Measurements from ENCODE around the gene NEDD1. TPM values are rescaled to one million over a fixed set of nuclear protein-coding genes. Genes with fewer than 3 reads are reported as not detected.

The NEDD1 gene
- 10.7 and 15.4 TPM in 2 replicates for total RNA-seq (2014; rRNA removed; shearing (Covaris generic); ENCODE audit: low replicate concordance)

- DNase-seq (ENCODE audit: low read depth) = peak; percentile 78
- in situ Hi-C loops (cut with HindIII; ENCODE audit: low pct_unique_long_range_greater_than_20kb, low sequenced_read_pairs) = no loop called here
Observed at GRCh38 chr12:96906849-96907670, at the start of gene NEDD1. NEDD1 (plus strand) TSS chr12:96907257; CDS start chr12:96909760, 2,503 bp downstream.

GRCh38 chr12:96858162-96858561, 48.9 kb upstream of the NEDD1 start:
- no peak for DNase-seq (ENCODE audit: low read depth)
- in situ Hi-C loops (cut with HindIII; ENCODE audit: low pct_unique_long_range_greater_than_20kb, low sequenced_read_pairs) = no loop called here

DNA sequence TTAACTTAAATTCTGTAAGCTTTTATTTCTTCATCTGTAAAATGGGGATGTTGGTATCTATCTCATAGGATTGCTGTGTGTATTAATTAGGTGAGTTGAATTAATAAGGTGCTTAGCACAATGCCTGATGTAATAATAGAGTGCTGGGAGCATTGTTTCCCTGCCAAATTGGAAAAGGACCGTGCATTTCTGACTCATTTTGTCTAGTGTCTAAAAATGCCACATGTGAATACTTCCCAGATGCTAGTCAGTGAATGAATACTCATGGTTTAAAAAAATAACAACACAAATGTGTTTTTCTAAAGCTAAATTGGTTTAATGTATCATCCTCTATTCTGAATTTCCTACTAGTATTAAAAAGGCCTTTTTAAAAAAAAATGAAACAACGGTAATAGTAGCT, 45.4 kb upstream of the NEDD1 start:
- DNase-seq (ENCODE audit: low read depth) = no peak
- in situ Hi-C loops (cut with HindIII; ENCODE audit: low pct_unique_long_range_greater_than_20kb, low sequenced_read_pairs) = no loop called here

GRCh38 chr12:96862326-96862725, 44.7 kb upstream of the NEDD1 start:
- DNase-seq (ENCODE audit: low read depth) = peak; percentile 5
- in situ Hi-C loops (cut with HindIII; ENCODE audit: low pct_unique_long_range_greater_than_20kb, low sequenced_read_pairs) = no loop called here

GRCh38 chr12:96864335-96864734, 42.7 kb upstream of the NEDD1 start:
- in situ Hi-C loops (cut with HindIII; ENCODE audit: low pct_unique_long_range_greater_than_20kb, low sequenced_read_pairs) = no loop called here
- no peak for DNase-seq (ENCODE audit: low read depth)

DNA sequence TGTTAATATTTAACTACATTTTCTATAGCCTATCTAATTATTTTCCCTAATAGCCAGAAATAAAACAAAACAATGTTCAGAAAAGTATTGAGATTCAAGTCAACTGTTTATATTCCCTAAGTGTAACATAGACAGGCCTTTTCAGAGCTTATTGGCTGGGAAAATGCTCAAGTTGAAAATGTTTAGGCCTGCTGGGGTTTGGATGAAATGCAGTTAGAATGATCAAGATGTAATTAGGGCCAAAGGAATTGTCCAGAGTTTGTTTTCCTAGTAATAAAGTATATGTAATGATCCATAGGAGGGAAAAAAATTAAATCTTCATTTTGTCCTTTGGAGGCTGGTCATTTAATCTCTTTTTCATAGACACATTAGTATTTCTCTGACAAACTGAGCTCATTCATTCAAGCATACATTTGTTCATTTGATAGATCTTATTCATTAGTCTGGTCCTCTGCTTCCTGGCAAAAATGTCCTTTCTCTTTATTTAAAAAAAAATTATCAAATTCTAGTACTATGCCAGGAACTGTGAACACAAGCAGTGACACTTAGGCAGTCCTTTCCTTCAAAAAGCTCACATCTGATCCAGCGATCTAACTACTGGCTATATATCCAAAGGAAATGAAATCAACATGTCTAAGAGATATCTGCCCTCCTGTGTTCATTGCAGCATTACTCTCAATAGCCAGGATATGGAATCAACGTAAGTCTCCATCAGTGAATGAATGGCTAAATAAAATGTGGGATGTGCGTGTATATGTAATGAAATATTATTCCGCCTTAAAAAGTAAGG, 40.1 kb upstream of the NEDD1 start:
- in situ Hi-C loops (cut with HindIII; ENCODE audit: low pct_unique_long_range_greater_than_20kb, low sequenced_read_pairs) = no loop called here
- no peak for DNase-seq (ENCODE audit: low read depth)

- in situ Hi-C loops (cut with HindIII; ENCODE audit: low pct_unique_long_range_greater_than_20kb, low sequenced_read_pairs) = no loop called here
Observed at GRCh38 chr12:96870946-96871345, 36.1 kb upstream of the NEDD1 start.

DNA sequence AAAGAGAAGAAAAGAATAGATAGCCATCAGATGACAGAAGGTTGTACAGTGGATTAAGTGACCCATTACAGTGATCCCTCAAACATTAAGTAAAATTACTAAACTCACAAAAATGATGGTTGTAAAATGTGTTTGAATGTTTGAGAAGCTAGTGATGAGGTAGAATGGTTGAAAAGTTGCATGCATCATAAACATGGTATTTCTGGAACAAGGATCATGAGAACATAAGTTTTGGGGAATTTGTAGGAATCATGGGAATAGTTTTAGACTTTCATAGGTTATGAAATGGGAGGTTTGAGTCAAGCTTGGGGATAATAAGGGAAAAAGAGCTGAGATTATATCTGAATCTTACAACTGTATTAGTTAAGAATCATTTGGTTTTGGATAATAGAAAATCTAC, 34.1 kb upstream of the NEDD1 start:
- in situ Hi-C loops (cut with HindIII; ENCODE audit: low pct_unique_long_range_greater_than_20kb, low sequenced_read_pairs) = no loop called here
- no peak for DNase-seq (ENCODE audit: low read depth)

More at GRCh38 chr12:96870946-96871345, 36.1 kb upstream of the NEDD1 start:
- DNase-seq (ENCODE audit: low read depth) = no peak

GRCh38 chr12:96874211-96874610, 32.8 kb upstream of the NEDD1 start:
- in situ Hi-C loops (cut with HindIII; ENCODE audit: low pct_unique_long_range_greater_than_20kb, low sequenced_read_pairs) = no loop called here

GRCh38 chr12:96876966-96877365, 30.1 kb upstream of the NEDD1 start:
- DNase-seq (ENCODE audit: low read depth) = no peak
- in situ Hi-C loops (cut with HindIII; ENCODE audit: low pct_unique_long_range_greater_than_20kb, low sequenced_read_pairs) = no loop called here

More at GRCh38 chr12:96874211-96874610, 32.8 kb upstream of the NEDD1 start:
- no peak for DNase-seq (ENCODE audit: low read depth)

DNA sequence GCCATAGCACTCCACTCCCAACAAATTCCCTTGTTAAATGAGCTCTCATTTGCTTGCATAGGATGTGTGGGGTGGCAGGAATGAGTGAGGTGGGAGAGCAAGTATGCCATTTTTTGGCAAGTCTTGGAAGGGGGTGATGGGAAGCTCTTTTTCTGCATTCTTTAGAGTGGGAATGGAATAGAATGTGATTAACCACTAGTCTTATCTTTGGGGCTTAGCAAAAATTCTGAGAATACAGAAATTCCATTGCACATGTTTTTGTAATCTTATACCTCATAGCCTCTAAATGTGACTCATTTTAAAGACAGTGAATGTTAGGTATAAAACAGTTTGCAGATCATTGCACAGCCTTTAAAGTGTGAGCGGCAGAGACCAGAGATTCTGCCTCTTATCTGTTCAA, 28.4 kb upstream of the NEDD1 start:
- no peak for DNase-seq (ENCODE audit: low read depth)

DNA sequence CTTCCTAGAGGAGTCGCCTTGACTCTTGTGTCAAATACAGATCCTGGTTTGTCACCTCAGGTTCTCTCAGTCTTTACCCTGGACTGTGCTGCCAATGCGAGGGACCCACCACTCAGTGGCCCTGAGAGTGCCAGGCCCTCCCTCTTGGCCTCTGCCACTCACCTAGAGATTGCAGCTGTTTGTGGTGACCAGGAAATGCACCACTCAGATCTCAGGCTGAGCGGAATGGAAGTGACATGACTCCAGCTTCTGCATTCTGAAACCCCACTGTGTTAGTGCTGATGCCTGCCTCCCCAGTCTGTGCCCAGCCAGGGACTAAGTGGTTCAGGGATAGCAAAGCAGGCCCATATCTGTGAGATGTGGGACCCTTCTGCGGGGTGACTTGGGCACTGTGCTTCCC, 27.8 kb upstream of the NEDD1 start:
- no peak for DNase-seq (ENCODE audit: low read depth)
- in situ Hi-C loops (cut with HindIII; ENCODE audit: low pct_unique_long_range_greater_than_20kb, low sequenced_read_pairs) = no loop called here

More for the DNA sequence above, 28.4 kb upstream of the NEDD1 start:
- in situ Hi-C loops (cut with HindIII; ENCODE audit: low pct_unique_long_range_greater_than_20kb, low sequenced_read_pairs) = no loop called here

DNA sequence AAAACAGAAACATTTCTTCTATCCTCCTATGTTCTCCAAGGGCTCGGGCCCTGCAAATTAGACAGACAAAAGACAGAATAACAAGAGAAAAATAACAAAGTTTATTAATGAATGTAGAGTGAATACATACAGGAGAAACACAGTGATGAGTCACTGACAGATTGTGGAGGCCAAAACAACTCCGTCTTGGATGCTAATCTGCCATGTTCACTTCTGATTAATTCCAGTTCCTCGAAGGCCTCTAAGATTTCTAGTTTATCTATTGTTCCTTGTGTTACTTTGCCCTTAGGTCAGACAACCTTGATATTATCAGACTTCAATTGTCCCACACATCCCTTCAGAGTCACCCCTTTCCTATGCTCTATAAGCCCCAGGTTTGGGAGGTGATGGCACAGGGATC, 26.8 kb upstream of the NEDD1 start:
- in situ Hi-C loops (cut with HindIII; ENCODE audit: low pct_unique_long_range_greater_than_20kb, low sequenced_read_pairs) = no loop called here

DNA sequence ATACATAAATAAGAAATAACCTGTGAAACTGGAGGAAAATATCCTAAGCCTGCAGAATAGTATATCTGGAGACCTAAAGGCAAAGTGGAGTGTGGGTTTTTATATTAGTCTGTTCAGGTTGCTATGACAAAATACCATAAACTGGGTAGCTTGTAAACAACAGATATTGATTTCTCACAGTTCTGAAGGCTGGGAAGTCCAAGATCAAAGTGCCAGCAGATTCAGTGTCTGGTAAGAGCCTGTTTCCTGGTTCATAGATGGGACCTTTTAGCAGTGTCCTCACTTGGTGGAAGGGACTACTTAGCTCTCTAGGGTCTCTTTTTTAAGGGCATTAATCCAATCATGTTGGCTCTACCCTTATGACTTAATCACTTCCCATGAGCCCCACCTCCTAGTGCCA, 25.4 kb upstream of the NEDD1 start:
- in situ Hi-C loops (cut with HindIII; ENCODE audit: low pct_unique_long_range_greater_than_20kb, low sequenced_read_pairs) = no loop called here
- DNase-seq (ENCODE audit: low read depth) = no peak

More for the DNA sequence above, 26.8 kb upstream of the NEDD1 start:
- no peak for DNase-seq (ENCODE audit: low read depth)

DNA sequence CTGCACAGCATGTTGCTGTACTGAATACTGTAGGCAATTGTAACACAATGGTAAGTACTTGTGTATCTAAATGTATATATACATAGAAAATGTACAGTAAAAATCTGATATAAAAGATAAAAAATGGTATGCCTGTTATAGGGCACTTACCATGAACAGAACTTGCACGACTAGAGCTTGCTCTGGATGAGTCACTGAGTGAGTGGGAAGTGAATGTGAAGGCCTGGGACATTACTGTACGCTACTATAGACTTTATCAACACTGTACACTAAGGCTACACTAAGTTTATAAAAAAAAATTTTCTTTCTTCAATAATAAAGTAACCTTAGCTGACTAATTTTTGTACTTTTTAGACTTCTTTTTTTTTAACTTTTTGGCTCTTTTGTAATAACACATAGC, 24.2 kb upstream of the NEDD1 start:
- no peak for DNase-seq (ENCODE audit: low read depth)
- in situ Hi-C loops (cut with HindIII; ENCODE audit: low pct_unique_long_range_greater_than_20kb, low sequenced_read_pairs) = no loop called here

DNA sequence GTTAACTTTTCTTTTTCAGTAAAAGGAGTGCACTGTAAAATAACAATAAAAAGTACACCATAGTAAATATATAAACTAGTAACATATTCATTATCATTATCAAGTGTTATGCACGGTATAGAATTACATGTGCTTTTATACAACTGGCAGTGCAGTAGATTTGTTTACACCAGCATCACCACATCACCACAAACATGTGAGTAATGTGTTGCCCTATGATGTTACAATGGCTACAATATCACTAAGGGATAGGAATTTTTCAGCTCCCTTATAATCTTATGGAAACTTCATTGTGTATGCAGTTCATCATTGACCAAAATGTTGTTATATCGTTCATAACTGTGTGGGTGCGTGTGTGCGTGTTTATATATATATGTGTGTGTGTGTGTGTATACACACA, 23.5 kb upstream of the NEDD1 start:
- in situ Hi-C loops (cut with HindIII; ENCODE audit: low pct_unique_long_range_greater_than_20kb, low sequenced_read_pairs) = no loop called here
- DNase-seq (ENCODE audit: low read depth) = no peak

DNA sequence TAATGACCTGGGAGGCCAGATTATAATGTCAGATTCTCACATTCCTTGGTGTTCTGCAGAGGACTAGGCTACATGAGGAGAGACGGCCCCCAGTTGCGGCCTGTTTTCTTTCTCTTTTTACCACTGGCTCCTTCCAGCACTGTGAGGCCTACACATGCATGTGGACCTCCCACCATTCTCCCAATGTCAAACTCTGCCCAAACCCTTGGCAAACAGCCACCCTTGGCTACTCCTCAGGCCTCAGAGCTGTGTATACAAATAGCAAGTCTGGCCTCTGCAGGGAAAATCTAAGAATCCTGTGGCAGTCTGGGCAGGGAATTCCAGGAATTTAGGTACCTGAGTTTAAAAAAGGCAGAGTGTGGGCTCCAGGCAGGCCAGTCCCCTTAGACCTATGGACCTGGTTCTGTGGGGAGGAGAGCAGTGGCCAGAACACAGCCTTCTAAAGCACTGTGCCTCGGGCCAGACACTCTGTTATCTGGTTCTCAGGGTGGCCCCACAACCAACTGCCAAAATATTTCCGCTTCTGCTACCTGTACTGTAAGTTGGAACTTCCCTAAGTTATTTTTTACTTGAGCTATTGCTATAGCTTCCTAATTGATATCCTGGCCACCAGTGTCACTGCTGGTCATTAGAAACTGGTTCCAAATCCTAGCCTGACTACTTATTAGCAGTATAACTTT, 19.9 kb upstream of the NEDD1 start:
- no peak for DNase-seq (ENCODE audit: low read depth)
- in situ Hi-C loops (cut with HindIII; ENCODE audit: low pct_unique_long_range_greater_than_20kb, low sequenced_read_pairs) = no loop called here

- in situ Hi-C loops (cut with HindIII; ENCODE audit: low pct_unique_long_range_greater_than_20kb, low sequenced_read_pairs) = no loop called here
- DNase-seq (ENCODE audit: low read depth) = peak; percentile 14
Observed at GRCh38 chr12:96889273-96889933, 17.7 kb upstream of the NEDD1 start.
